Upper lobe of right lung (tissue), 1 donor: Measurements from ENCODE around the gene DPP3. TPM values are rescaled to one million over a fixed set of nuclear protein-coding genes. Genes with fewer than 3 reads are reported as not detected.

Experiments used
- ATAC-seq: fragments of 200-7000 bp; cut with Tn5 transposase; one replicate; pipeline ENCODE4 v1.9.1; 2020; ENCODE audit warnings: mild to moderate bottlenecking, moderate library complexity
- DNase-seq: peaks from one replicate; pipeline ENCODE4 v3.0.0-alpha.2; 2020
- H3K27ac ChIP-seq: fragments of 200-600 bp; one replicate; pipeline ENCODE4 v1.8.0; 2022
- H3K27me3 ChIP-seq: fragments of 200-600 bp; one replicate; pipeline ENCODE4 v1.8.0; 2022; ENCODE audit warnings: mild to moderate bottlenecking
- H3K36me3 ChIP-seq: fragments of 200-600 bp; one replicate; pipeline ENCODE4 v1.8.0; 2022
- H3K4me1 ChIP-seq: fragments of 200-600 bp; one replicate; pipeline ENCODE4 v1.8.0; 2022
- H3K4me3 ChIP-seq: fragments of 200-600 bp; one replicate; pipeline ENCODE4 v1.8.0; 2022; ENCODE audit warnings: mild to moderate bottlenecking
- H3K9me3 ChIP-seq: fragments of 200-600 bp; one replicate; pipeline ENCODE4 v1.8.0; 2022
- intact Hi-C: fragments of 100-400 bp; cut with DNase I; formaldehyde crosslinking; loops from one replicate; pipeline ENCODE4 v1.11.0; 2022
- total RNA-seq: library from RNA; stranded (reverse); fragmentation: NEBNext Ultra II Directional; extraction: Animal tissue kit (Norgen Biotek cat#: 25700); gene quantifications from one replicate; pipeline ENCODE4 v1.2.1, GENCODE V29; 2021
- TF ChIP-seq, protein P1 (sequence below): fragments of 200-600 bp; IDR thresholded peaks from one replicate; pipeline ENCODE4 v1.8.0; 2022; ENCODE audit warnings: antibody characterized with exemption
- donor health status: DM: no; HTN: yes; CAD: no; lungs with severe emphysema.

Gene DPP3
- total RNA-seq, 1 donor from 2014 or later = 31.9 TPM

- no peak for ATAC-seq
- H3K4me1 ChIP-seq = no peaks in the 10 kb centered on the region
- TF ChIP-seq, protein P1, sequence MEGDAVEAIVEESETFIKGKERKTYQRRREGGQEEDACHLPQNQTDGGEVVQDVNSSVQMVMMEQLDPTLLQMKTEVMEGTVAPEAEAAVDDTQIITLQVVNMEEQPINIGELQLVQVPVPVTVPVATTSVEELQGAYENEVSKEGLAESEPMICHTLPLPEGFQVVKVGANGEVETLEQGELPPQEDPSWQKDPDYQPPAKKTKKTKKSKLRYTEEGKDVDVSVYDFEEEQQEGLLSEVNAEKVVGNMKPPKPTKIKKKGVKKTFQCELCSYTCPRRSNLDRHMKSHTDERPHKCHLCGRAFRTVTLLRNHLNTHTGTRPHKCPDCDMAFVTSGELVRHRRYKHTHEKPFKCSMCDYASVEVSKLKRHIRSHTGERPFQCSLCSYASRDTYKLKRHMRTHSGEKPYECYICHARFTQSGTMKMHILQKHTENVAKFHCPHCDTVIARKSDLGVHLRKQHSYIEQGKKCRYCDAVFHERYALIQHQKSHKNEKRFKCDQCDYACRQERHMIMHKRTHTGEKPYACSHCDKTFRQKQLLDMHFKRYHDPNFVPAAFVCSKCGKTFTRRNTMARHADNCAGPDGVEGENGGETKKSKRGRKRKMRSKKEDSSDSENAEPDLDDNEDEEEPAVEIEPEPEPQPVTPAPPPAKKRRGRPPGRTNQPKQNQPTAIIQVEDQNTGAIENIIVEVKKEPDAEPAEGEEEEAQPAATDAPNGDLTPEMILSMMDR = no peak
- DNase-seq = no peak
- H3K9me3 ChIP-seq = no peaks in the 10 kb centered on the region
- no peaks in the 10 kb centered on the region for H3K27me3 ChIP-seq
- intact Hi-C loops = no loop called here
- no peak overlapping the region for H3K4me3 ChIP-seq
- no peak overlapping the region for H3K27ac ChIP-seq
- peaks cover 56% of the 10 kb centered on the region for H3K36me3 ChIP-seq
Measured at GRCh38 chr11:66494935-66495334, 14.7 kb downstream of the DPP3 start.

- intact Hi-C loops = no loop called here
- Histone ChIP-seq H3K36me3 (peaks cover 56% of the 10 kb centered on the region), H3K4me1 (no peaks in the 10 kb centered on the region), H3K4me3 (no peak overlapping the region), H3K9me3 (no peaks in the 10 kb centered on the region), H3K27ac (no peak overlapping the region), H3K27me3 (no peaks in the 10 kb centered on the region)
- ATAC-seq (no peak), DNase-seq (no peak)
- TF ChIP-seq, protein P1 = peak; percentile 18
Measured at GRCh38 chr11:66495401-66495854, 15.2 kb downstream of the DPP3 start.

DNA sequence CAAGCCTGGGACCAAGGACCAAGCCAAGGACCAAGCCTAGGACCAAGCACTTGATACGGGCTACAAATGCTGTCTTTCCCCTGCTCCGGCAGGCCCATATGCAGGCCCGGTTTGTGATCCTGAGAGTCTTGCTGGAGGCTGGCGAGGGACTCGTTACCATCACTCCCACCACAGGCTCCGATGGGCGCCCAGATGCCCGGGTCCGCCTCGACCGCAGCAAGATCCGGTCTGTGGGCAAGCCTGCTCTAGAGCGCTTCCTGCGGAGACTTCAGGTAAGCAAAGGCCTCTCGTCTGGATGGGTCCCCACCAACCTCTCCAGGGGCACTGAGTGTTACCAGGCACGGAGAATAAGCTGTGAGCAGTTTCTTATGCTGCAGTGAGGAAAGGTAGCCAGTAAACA is 17.0 kb downstream of the DPP3 start:
- peaks cover 47% of the 10 kb centered on the region for H3K36me3 ChIP-seq
- TF ChIP-seq, protein P1 = no peak
- no peak for DNase-seq
- no peaks in the 10 kb centered on the region for H3K27me3 ChIP-seq
- H3K9me3 ChIP-seq = no peaks in the 10 kb centered on the region
- no peak overlapping the region for H3K4me3 ChIP-seq
- intact Hi-C loops = no loop called here
- no peak overlapping the region for H3K27ac ChIP-seq
- H3K4me1 ChIP-seq = no peaks in the 10 kb centered on the region
- no peak for ATAC-seq

GRCh38 chr11:66498506-66498905 is 18.3 kb downstream of the DPP3 start:
- peaks cover 42% of the 10 kb centered on the region for H3K36me3 ChIP-seq
- H3K27me3 ChIP-seq = no peaks in the 10 kb centered on the region

GRCh38 chr11:66505276-66505816 is 25.1 kb downstream of the DPP3 start:
- Histone ChIP-seq H3K36me3 (peaks cover 24% of the 10 kb centered on the region), H3K4me3 (no peak overlapping the region), H3K27ac (no peak overlapping the region), H3K4me1 (peaks cover 6% of the 10 kb centered on the region), H3K27me3 (no peaks in the 10 kb centered on the region), H3K9me3 (no peaks in the 10 kb centered on the region)
- TF ChIP-seq, protein P1 = no peak
- ATAC-seq (no peak), DNase-seq (no peak)
- intact Hi-C loops = no loop called here

More at GRCh38 chr11:66498506-66498905, 18.3 kb downstream of the DPP3 start:
- intact Hi-C loops = no loop called here
- Histone ChIP-seq H3K27ac (no peak overlapping the region), H3K4me3 (no peak overlapping the region), H3K4me1 (no peaks in the 10 kb centered on the region), H3K9me3 (no peaks in the 10 kb centered on the region)
- TF ChIP-seq, protein P1 = no peak
- no peak for ATAC-seq
- no peak for DNase-seq

- H3K27me3 ChIP-seq = no peaks in the 10 kb centered on the region
- peaks cover 15% of the 10 kb centered on the region for H3K4me1 ChIP-seq
- intact Hi-C loops = no loop called here
- no peak overlapping the region for H3K4me3 ChIP-seq
- ATAC-seq = no peak
- H3K9me3 ChIP-seq = no peaks in the 10 kb centered on the region
- TF ChIP-seq, protein P1 = no peak
- peaks cover 13% of the 10 kb centered on the region for H3K36me3 ChIP-seq
- no peak for DNase-seq
- H3K27ac ChIP-seq = no peak overlapping the region
Measured at GRCh38 chr11:66509131-66509561, 28.9 kb downstream of the DPP3 start.
